ENCODE measurements around the gene GAS2L2. TPM values are rescaled to one million over a fixed set of nuclear protein-coding genes. Genes with fewer than 3 reads are reported as not detected.

Gene GAS2L2
- total RNA-seq (2014; rRNA removed; shearing (Covaris generic)): not detected in 2 replicates
- not detected in 2 replicates for polyA plus RNA-seq (2015; cell fraction: cytosol; rRNA removed)
- polyA plus RNA-seq (2015; cell fraction: nucleus; rRNA removed): not detected in 2 replicates

DNA sequence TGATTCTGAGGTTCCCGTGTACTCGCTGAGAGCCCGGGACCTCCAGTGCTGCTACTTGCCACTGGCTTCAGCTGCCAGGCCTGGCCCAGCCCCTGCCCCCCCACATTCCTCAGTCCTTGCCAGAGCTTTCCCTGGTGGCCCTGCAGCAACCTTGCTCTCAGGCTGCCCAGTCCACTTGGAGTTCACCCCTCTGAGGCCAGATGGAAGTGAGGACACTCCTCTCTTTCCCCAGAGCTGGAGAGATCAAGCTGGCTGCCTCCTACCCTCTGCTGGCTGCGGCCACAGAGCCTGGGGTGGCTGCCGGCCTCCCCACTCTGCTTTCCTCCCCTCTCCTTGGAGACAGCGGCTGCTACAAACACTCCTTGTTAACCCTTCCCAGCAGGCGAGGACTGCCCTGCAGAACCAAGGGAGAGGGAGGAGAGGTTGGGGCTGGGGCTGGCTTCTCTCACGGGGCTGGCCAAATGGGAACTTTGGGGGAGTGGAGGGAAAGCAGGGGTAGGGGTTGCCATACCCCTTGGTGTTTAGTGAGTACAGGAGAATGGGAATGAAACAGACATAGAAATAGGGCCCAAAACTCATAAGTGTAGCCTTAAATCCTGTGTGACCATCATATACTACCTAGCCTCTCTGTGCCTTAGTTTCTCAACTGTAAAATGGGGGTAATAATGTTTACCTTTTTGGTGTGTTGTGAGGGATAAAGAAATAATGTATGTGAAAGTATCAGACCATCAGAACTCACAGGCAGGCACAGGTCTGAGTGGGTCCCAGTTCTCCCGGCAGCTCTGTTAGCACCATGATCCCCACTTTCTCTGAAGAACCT lies at the start of gene GAS2L2:
TSS of gene GAS2L2 (minus strand) at position 295 of the 820 bp plus-strand sequence. CDS start 389 bp downstream, outside the sequence.
- in situ Hi-C loops (cut with HindIII; ENCODE audit: low pct_unique_long_range_greater_than_20kb, low sequenced_read_pairs): no loop called here

DNA sequence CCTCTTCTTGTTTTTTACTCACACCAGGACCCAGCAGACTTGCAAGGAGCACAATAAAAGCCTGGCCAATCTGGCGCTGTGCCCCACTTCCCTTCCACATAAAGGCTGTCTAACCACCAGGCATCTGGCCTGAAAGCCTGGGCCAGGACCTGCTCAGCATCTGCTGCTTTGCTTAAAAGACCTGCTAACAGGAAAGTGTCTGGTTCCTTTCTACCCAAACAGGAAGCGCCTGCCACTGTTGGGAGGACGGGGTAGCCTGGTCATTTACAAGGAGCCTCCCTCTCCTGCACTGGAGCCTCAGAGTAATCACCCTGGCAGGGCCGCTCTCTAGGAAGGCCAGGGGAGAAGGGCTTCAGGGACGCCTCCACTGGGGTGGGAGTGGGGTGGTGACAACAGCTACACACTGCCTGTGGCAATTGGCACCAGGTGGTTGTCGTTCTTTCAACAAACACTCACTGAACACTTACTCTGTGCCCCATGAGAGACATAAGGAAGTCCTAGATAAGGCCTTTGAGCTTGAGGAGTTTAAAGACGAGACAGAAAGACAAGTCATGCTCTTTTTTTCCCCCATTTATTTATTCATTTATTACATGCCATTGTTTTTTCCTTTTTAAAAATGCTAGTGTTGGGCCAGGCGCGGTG lies 48.7 kb upstream of the GAS2L2 start:
- in situ Hi-C loops (cut with HindIII; ENCODE audit: low pct_unique_long_range_greater_than_20kb, low sequenced_read_pairs): no loop called here
- DNase-seq (ENCODE audit: low read depth, low spot score): no peak

More for the DNA sequence above, at the start of gene GAS2L2:
- no peak for DNase-seq (ENCODE audit: low read depth, low spot score)

DNA sequence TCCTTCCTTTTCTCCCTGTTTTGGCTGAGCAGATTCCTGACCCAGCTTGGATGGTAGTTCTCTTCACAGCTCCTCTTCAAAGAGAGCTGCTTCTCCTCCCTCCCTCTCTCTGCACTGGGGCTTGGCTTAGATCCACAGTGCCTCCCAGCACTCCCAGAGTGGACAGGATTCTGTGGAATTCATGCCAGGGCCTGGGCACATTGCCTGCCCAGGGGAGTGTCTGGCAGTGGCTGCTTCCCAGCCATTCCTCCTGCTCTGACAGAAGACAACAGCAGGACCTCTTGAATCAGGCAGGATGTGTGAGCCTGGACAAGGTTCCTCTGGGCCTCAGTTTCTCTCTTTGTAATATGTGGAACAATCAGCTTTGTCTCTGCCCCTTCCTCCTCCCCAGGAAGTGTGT lies 46.9 kb upstream of the GAS2L2 start:
- in situ Hi-C loops (cut with HindIII; ENCODE audit: low pct_unique_long_range_greater_than_20kb, low sequenced_read_pairs): no loop called here
- no peak for DNase-seq (ENCODE audit: low read depth, low spot score)

DNA sequence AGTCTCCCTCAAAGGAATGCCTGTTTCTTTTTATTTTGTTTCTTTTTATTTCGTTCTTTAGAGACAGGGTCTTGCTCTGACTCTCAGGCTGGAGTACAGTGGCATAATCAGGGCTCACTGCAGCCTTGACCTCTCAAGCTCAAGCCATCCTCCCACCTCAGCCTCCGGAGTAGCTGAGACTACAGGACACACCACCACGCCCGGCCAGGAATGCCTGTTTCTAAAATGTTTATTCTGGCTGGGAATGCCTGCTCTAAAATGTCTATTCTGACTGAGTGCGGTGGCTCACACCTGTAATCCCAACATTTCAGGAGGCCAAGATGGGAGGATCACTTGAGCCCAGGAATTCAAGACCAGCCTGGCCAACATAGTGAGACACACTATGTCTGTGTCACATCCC lies 44.9 kb upstream of the GAS2L2 start:
- in situ Hi-C loops (cut with HindIII; ENCODE audit: low pct_unique_long_range_greater_than_20kb, low sequenced_read_pairs): no loop called here

GRCh38 chr17:35797370-35797769 lies 44.3 kb upstream of the GAS2L2 start:
- DNase-seq (ENCODE audit: low read depth, low spot score): no peak
- in situ Hi-C loops (cut with HindIII; ENCODE audit: low pct_unique_long_range_greater_than_20kb, low sequenced_read_pairs): no loop called here

More for the DNA sequence above, 44.9 kb upstream of the GAS2L2 start:
- no peak for DNase-seq (ENCODE audit: low read depth, low spot score)

GRCh38 chr17:35796942-35797341 lies 43.9 kb upstream of the GAS2L2 start:
- in situ Hi-C loops (cut with HindIII; ENCODE audit: low pct_unique_long_range_greater_than_20kb, low sequenced_read_pairs): no loop called here
- no peak for DNase-seq (ENCODE audit: low read depth, low spot score)

- DNase-seq (ENCODE audit: low read depth, low spot score): no peak
- in situ Hi-C loops (cut with HindIII; ENCODE audit: low pct_unique_long_range_greater_than_20kb, low sequenced_read_pairs): no loop called here
These were observed 42.8 kb upstream of the GAS2L2 start for GRCh38 chr17:35795871-35796265.

- in situ Hi-C loops (cut with HindIII; ENCODE audit: low pct_unique_long_range_greater_than_20kb, low sequenced_read_pairs): no loop called here
- DNase-seq (ENCODE audit: low read depth, low spot score): no peak
These were observed 42.2 kb upstream of the GAS2L2 start, which contains the start of gene MMP28 for GRCh38 chr17:35795007-35795870. Gene MMP28, minus strand, starts transcription at chr17:35795641. Its CDS starts 264 bp downstream, at chr17:35795377.

DNA sequence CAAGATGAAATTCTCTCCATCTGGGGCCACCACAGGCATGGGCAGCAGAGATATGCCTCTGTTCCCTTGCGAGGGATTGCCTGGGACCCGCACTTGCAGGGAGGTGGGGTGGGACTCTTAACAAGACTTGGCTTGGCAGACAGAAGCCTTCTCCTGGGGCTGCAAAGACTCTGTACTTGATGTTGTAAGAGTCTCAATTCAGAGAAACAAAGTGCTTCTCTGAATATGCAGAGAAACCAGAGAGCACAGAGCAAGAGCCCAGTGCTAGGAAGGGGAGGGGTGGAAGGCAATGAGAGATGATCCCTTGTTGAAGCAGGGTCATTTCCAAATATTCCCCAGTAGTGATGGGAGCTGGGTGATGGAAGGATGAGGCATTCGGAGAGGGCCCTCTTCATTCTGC lies 40.2 kb upstream of the GAS2L2 start:
- no peak for DNase-seq (ENCODE audit: low read depth, low spot score)
- in situ Hi-C loops (cut with HindIII; ENCODE audit: low pct_unique_long_range_greater_than_20kb, low sequenced_read_pairs): no loop called here

DNA sequence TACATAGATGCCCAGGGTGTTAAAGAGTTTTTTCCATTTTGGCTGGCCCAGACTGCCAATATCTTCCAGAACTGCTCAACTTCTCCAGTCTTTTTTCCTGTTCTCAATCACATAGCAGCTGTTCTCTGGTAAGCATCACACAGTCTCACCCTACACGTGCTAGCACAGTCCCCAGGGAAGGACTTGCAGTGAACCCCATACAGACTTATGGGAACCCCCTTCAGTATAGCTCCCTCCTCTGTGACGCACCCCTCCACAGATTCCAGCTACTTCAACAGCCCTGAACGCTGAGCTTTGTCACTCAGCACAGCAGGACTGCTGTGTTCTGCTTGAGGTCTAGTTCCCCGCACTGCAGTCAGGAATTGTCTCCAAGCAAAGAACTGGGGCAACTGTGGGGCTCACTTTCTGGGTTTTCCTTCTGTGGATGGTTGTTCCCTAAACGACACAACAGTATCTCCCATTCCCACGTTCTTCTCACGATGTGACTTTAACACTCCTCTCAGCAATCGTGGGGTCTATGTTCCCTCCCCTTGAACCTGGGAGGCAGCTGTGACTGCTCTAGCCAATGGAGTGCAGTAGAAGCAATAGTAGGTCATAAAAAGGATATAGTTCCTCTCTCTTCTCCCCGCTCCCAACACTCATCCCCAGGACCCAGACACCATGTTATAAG lies 38.8 kb upstream of the GAS2L2 start:
- in situ Hi-C loops (cut with HindIII; ENCODE audit: low pct_unique_long_range_greater_than_20kb, low sequenced_read_pairs): no loop called here
- no peak for DNase-seq (ENCODE audit: low read depth, low spot score)

DNA sequence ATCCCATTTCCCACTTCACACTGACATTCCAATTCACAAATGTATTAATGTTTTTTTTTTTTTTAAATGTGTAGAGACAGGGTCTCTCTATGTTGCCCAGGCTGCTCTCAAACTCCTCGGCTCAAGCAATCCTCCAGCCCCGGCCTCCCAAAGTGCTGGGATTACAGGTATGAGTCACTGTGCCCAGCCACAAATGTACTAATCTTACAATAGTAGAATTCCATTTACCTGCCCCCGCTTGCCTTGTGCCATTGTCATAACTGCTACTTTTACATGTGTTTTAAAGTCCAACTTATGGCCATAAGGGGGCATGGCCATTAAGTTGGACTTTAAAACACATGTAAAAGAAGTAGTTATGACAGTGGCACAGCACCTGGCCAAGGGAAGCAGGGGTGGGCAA lies 37.8 kb upstream of the GAS2L2 start:
- in situ Hi-C loops (cut with HindIII; ENCODE audit: low pct_unique_long_range_greater_than_20kb, low sequenced_read_pairs): no loop called here
- no peak for DNase-seq (ENCODE audit: low read depth, low spot score)

GRCh38 chr17:35788477-35789368 lies 35.7 kb upstream of the GAS2L2 start:
- in situ Hi-C loops (cut with HindIII; ENCODE audit: low pct_unique_long_range_greater_than_20kb, low sequenced_read_pairs): no loop called here
- no peak for DNase-seq (ENCODE audit: low read depth, low spot score)

- no peak for DNase-seq (ENCODE audit: low read depth, low spot score)
- in situ Hi-C loops (cut with HindIII; ENCODE audit: low pct_unique_long_range_greater_than_20kb, low sequenced_read_pairs): no loop called here
These were observed 33.9 kb upstream of the GAS2L2 start for GRCh38 chr17:35786941-35787432.

DNA sequence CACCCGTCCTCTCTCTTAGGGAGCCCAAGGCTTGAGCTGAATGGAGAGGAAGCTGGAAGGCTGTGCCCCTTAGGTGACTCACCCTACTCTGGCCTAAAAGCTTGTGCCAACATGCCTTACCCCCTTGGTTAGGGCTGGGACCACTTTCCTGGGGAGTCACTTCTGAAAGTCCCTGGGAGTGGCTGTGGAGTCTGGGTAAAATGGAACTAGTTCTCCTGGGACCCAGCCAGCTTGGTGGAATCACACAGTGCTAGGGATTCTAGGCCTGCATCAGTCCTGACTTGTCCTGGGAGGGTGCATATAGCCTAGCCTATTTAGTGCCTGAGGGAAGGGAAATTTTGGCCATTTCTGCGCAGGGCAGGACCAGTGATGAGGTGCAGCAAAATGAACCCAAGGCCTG lies 31.9 kb upstream of the GAS2L2 start:
- DNase-seq (ENCODE audit: low read depth, low spot score): no peak
- in situ Hi-C loops (cut with HindIII; ENCODE audit: low pct_unique_long_range_greater_than_20kb, low sequenced_read_pairs): no loop called here

GRCh38 chr17:35780950-35781349 lies 27.9 kb upstream of the GAS2L2 start:
- in situ Hi-C loops (cut with HindIII; ENCODE audit: low pct_unique_long_range_greater_than_20kb, low sequenced_read_pairs): no loop called here
- DNase-seq (ENCODE audit: low read depth, low spot score): no peak

- DNase-seq (ENCODE audit: low read depth, low spot score): no peak
- in situ Hi-C loops (cut with HindIII; ENCODE audit: low pct_unique_long_range_greater_than_20kb, low sequenced_read_pairs): no loop called here
These were observed 25.7 kb upstream of the GAS2L2 start for GRCh38 chr17:35778641-35779196.
